HCT116 (cell line): ENCODE results near the gene KLF9.

Experiments used
- CTCF ChIP-seq, 3 experiments: fragments of 200-600 bp in 1 of 3; sonication (generic) in 1 of 3; IDR thresholded peaks in 2 of 3; conservative IDR thresholded peaks in 1 of 3; 2 replicates each; pipeline ENCODE4 v1.5.1; 2012 to 2017; ENCODE audit warnings: low read depth in 2 of 3, low read length in 2 of 3, antibody characterized with exemption in 1 of 3, borderline replicate concordance in 1 of 3, control low read depth in 1 of 3, mild to moderate bottlenecking in 1 of 3, mixed read lengths in 1 of 3, mixed run types in 1 of 3, moderate library complexity in 1 of 3; ENCODE audit not compliant: insufficient read depth in 1 of 3
- RAD21 ChIP-seq: IDR thresholded peaks from 2 replicates; pipeline ENCODE4 v1.6.1; 2012; ENCODE audit warnings: low read depth, mild to moderate bottlenecking

GRCh38 chr9:70413464-70413798, 1.0 kb downstream of the KLF9 start:
- TF ChIP-seq CTCF (IDR thresholded peaks at IDR 0.05 in 2 of 3, conservative IDR thresholded peaks at IDR 0.05 in 1 of 3; ENCODE audit: borderline replicate concordance in 1 of 3, insufficient read depth in 1 of 3, low read depth in 2 of 3, low read length in 2 of 3) (no peak), RAD21 (no peak)
